HEK293 (cell line): ENCODE results near the gene NHLRC1.

Experiments used
- CTCF ChIP-seq: fragments of 450-650 bp; formaldehyde crosslinking; IDR thresholded peaks from 2 replicates; pipeline ENCODE4 v1.5.1; 2016; ENCODE audit warnings: missing biosample characterization, missing genetic modification characterization
- ZBTB26 ChIP-seq: fragments of 450-650 bp; formaldehyde crosslinking; optimal IDR thresholded peaks from 2 replicates; pipeline ENCODE3; 2016; ENCODE audit warnings: missing biosample characterization, mild to moderate bottlenecking, missing genetic modification characterization
- ZNF138 ChIP-seq: fragments of 450-650 bp; formaldehyde crosslinking; IDR thresholded peaks from 2 replicates; pipeline ENCODE4 v1.5.1; 2016; ENCODE audit warnings: missing biosample characterization, missing genetic modification characterization, borderline replicate concordance
- ZNF280D ChIP-seq: fragments of 450-650 bp; formaldehyde crosslinking; IDR thresholded peaks from 2 replicates; pipeline ENCODE4 v1.5.1; 2016; ENCODE audit warnings: missing biosample characterization, missing genetic modification characterization
- ZNF704 ChIP-seq: fragments of 450-650 bp; formaldehyde crosslinking; IDR thresholded peaks from 2 replicates; pipeline ENCODE4 v1.5.1; 2016; ENCODE audit warnings: missing biosample characterization, missing genetic modification characterization
- ZNF830 ChIP-seq: fragments of 450-650 bp; IDR thresholded peaks from 2 replicates; pipeline ENCODE4 v1.5.0; 2018; ENCODE audit warnings: missing biosample characterization, missing genetic modification characterization, low read depth, mild to moderate bottlenecking, moderate library complexity

- TF ChIP-seq CTCF (no peak), ZNF704 (no peak), ZNF138 (no peak), ZBTB26 (tag by site-specific recombination) (no peak), ZNF830 (no peak), ZNF280D (tag by site-specific recombination) (no peak)
Observed at GRCh38 chr6:18078866-18079265, 43.6 kb downstream of the NHLRC1 start.
